HepG2 (cell line): Measurements from ENCODE around the gene TSPYL1. TPM values are rescaled to one million over a fixed set of nuclear protein-coding genes. Genes with fewer than 3 reads are reported as not detected.

Experiments used
- ATAC-seq: fragments of 200-7000 bp; cut with Tn5 transposase; 3 replicates; pipeline ENCODE4 v1.9.1; 2020; ENCODE audit warnings: mild to moderate bottlenecking, moderate library complexity
- BruUV-seq: library from RNA; stranded (reverse); fragments of 400-500 nt; replicated peaks from 2 replicates; lab custom pipeline; 2021; lab: Mats Ljungman, UMichigan
- CTCF ChIA-PET: fragments of 300-600 bp; formaldehyde crosslinking; extraction: SDS; loops from one replicate; lab custom pipeline; 2021; ENCODE audit warnings: low total read pairs, inconsistent platforms, low intra/inter-chr PET ratio; lab: Yijun Ruan, JAX
- POLR2A ChIA-PET: fragments of 350-600 bp; sonication (Branson Sonifier 250); formaldehyde crosslinking; loops from one replicate; lab custom pipeline; 2020; ENCODE audit warnings: antibody characterized with exemption, inconsistent platforms; lab: Yijun Ruan, JAX
- DNase-seq: peaks from one replicate; pipeline ENCODE4 v3.0.0-alpha.2; 2015; ENCODE audit warnings: low spot score
- FAIRE-seq: peaks from 3 replicates; lab custom pipeline; 2011; peaks lifted over from hg19 to GRCh38; lab: Jason Lieb, UNC
- H2AFZ ChIP-seq: one replicate; pipeline ENCODE4 v1.6.1; 2011; ENCODE audit warnings: low read length, inconsistent platforms
- H3K27ac ChIP-seq: fragments of 300-600 bp; 3 replicates; pipeline ENCODE4 v1.8.0; 2011; ENCODE audit warnings: mixed run types, mild to moderate bottlenecking, mixed read lengths, low read length, inconsistent platforms; ENCODE audit not compliant: insufficient read depth; ENCODE audit errors: extremely low read length
- H3K27me3 ChIP-seq, 2 experiments: fragments of 200-600 bp in 1 of 2; 2 replicates in 1 of 2; 3 replicates in 1 of 2; pipeline versions ENCODE4 v1.6.0 to v1.8.0; 2011; ENCODE audit warnings: low read length in 2 of 2, mild to moderate bottlenecking in 2 of 2, moderate library complexity in 2 of 2, inconsistent platforms in 1 of 2; ENCODE audit not compliant: insufficient read depth in 2 of 2, control insufficient read depth in 1 of 2
- H3K36me3 ChIP-seq, 2 experiments: fragments of 200-600 bp in 1 of 2; replicated peaks in 1 of 2; 2 replicates in 1 of 2; 3 replicates in 1 of 2; pipeline versions ENCODE4 v1.5.1 to v1.8.0; 2011; ENCODE audit warnings: low read length in 2 of 2, inconsistent platforms in 1 of 2; ENCODE audit not compliant: insufficient read depth in 2 of 2, control insufficient read depth in 1 of 2
- H3K4me1 ChIP-seq: 2 replicates; pipeline ENCODE4 v1.5.1; 2012; ENCODE audit warnings: low read length, inconsistent platforms; ENCODE audit not compliant: insufficient read depth
- H3K4me2 ChIP-seq: 2 replicates; pipeline ENCODE4 v1.6.0; 2011; ENCODE audit warnings: low read depth, low read length, inconsistent platforms
- H3K4me3 ChIP-seq, 3 experiments: fragments of 200-600 bp in 1 of 3; sonication (generic), shearing (Covaris generic) in 1 of 3; replicated peaks in 1 of 3; 2 replicates each; pipeline ENCODE4 v1.5.1; 2011 to 2016; ENCODE audit warnings: low read length in 3 of 3, inconsistent platforms in 2 of 3, low read depth in 2 of 3, mild to moderate bottlenecking in 2 of 3, control low read depth in 1 of 3, mixed read lengths in 1 of 3; ENCODE audit not compliant: insufficient read depth in 1 of 3
- H3K79me2 ChIP-seq: one replicate; pipeline ENCODE4 v1.6.1; 2011; ENCODE audit warnings: low read length, inconsistent platforms; ENCODE audit not compliant: insufficient read depth
- H3K9ac ChIP-seq: 2 replicates; pipeline ENCODE4 v1.6.0; 2011; ENCODE audit warnings: mild to moderate bottlenecking, low read depth, low read length, inconsistent platforms; ENCODE audit not compliant: insufficient read depth
- H3K9me3 ChIP-seq: 2 replicates; pipeline ENCODE4 v1.5.1; 2012; ENCODE audit warnings: mild to moderate bottlenecking, low read length
- H4K20me1 ChIP-seq: 2 replicates; pipeline ENCODE4 v1.6.0; 2011; ENCODE audit warnings: inconsistent platforms, mild to moderate bottlenecking, low read length, moderate library complexity; ENCODE audit not compliant: insufficient read depth
- AGO2 ChIP-seq: fragments of 200-400 bp; formaldehyde crosslinking; optimal IDR thresholded peaks from 2 replicates; pipeline ENCODE3; 2017; ENCODE audit warnings: mild to moderate bottlenecking, low read depth, low read length, moderate library complexity
- LRRFIP1 ChIP-seq: sonication (generic); formaldehyde crosslinking; conservative IDR thresholded peaks from 2 replicates; pipeline ENCODE4 v1.4.0; 2020; ENCODE audit warnings: missing genetic modification reagents
- NFE2L2 ChIP-seq: fragments of 150-350 bp; IDR thresholded peaks from 2 replicates; pipeline ENCODE4 v1.6.1; 2014; ENCODE audit warnings: low read length
- XBP1 ChIP-seq: sonication (generic); formaldehyde crosslinking; IDR thresholded peaks from 2 replicates; pipeline ENCODE4 v1.5.0; 2020; ENCODE audit warnings: missing genetic modification reagents
- ZNF3 ChIP-seq: IDR thresholded peaks from 2 replicates; pipeline ENCODE4 v1.7.0; 2017; ENCODE audit warnings: inconsistent platforms
- ZNF335 ChIP-seq: sonication (generic); formaldehyde crosslinking; IDR thresholded peaks from 2 replicates; pipeline ENCODE4 v1.4.0; 2020; ENCODE audit warnings: missing genetic modification reagents
- ZNF850 ChIP-seq: sonication (generic); formaldehyde crosslinking; conservative IDR thresholded peaks from 2 replicates; pipeline ENCODE4 v1.9.0; 2021; ENCODE audit warnings: mild to moderate bottlenecking, missing genetic modification reagents
- WGBS: methylation state at CpG from one replicate; pipeline ENCODE4 v1.1.6; 2017; ENCODE audit warnings: low lambda C conversion rate; 5-methylcytosine and 5-hydroxymethylcytosine counted together
- in situ Hi-C: cut with HindIII; loops from 2 replicates; pipeline ENCODE4 v1.10.0; 2017; ENCODE audit warnings: low pct_unique_long_range_greater_than_20kb; ENCODE audit not compliant: extremely low pct_ligation_motif_present
- intact Hi-C: fragments of 100-400 bp; cut with micrococcal nuclease; formaldehyde crosslinking; loops from one replicate; pipeline ENCODE4 v1.10.0; 2022; ENCODE audit not compliant: unreplicated experiment
- polyA plus RNA-seq, 8 experiments: library from polyadenylated mRNA; depleted of rRNA in 3 of 8; stranded (reverse) in 7 of 8; unstranded in 1 of 8; fragments of >200 nt; fragmentation: Illumina TruSeq in 4 of 8; extraction: Trizol in 4 of 8; gene quantifications; 2 replicates each; pipeline versions ENCODE4 v1.2.1 to v1.2.3, GENCODE V29; 2011 to 2016; ENCODE audit warnings: low read depth in 4 of 8, missing spikeins in 1 of 8, mixed read lengths in 1 of 8; ENCODE audit not compliant: insufficient read depth in 1 of 8
- total RNA-seq, 5 experiments: library from RNA; depleted of rRNA; stranded (reverse); fragments of >200 nt; fragmentation: Illumina TruSeq; extraction: Trizol; gene quantifications; 2 replicates each; pipeline ENCODE4 v1.2.3, GENCODE V29; 2016; ENCODE audit warnings: low read depth in 1 of 5
- TF ChIP-seq, protein P1 (sequence below): sonication (generic); formaldehyde crosslinking; IDR thresholded peaks from 2 replicates; pipeline ENCODE4 v1.8.1; 2023; ENCODE audit warnings: mild to moderate bottlenecking, missing genetic modification reagents
- TF ChIP-seq, protein P2 (sequence below): sonication (generic); formaldehyde crosslinking; IDR thresholded peaks from 2 replicates; pipeline ENCODE4 v1.8.0; 2022; ENCODE audit warnings: mild to moderate bottlenecking, missing genetic modification reagents, moderate library complexity

Gene TSPYL1
- total and polyA plus RNA-seq, 2 of the 13 experiments (the other 11 are each of a cell fraction or from before 2014, with no cell fraction given), result 28.3 to 93.0 TPM

- CTCF ChIA-PET, result no interaction called here
- POLR2A ChIA-PET, result no interaction called here
- Histone ChIP-seq H3K79me2 (no peaks in the 10 kb centered on the region), H3K4me1 (peaks cover 11% of the 10 kb centered on the region; the same call in 1 of the 2 replicates), H3K4me3 (no peak overlapping the region), H3K36me3 (no peaks in the 10 kb centered on the region; a peak in 2 of 5 replicates), H3K27me3 (no peaks in the 10 kb centered on the region), H4K20me1 (no peaks in the 10 kb centered on the region), H3K9me3 (peaks cover 11% of the 10 kb centered on the region; the same call in 1 of the 2 replicates), H3K4me2 (no peak overlapping the region), H3K27ac (no peak overlapping the region), H3K9ac (no peak overlapping the region), H2AFZ (no peak overlapping the region)
- in situ Hi-C loops, result no loop called here
- BruUV-seq, result no TSS peak
- FAIRE-seq (no peak), ATAC-seq (peak; percentile 13; the same call in 1 of the 3 replicates)
- 90% methylated on average over 4 of the region's 4 CpGs for WGBS
- intact Hi-C loops, result no loop called here
- TF ChIP-seq ZNF335 (CRISPR knock-in tag), result no peak
- no peak for TF ChIP-seq ZNF850
- TF ChIP-seq, all 625 proteins: peak for 0
- no peak for DNase-seq
These were observed 14.5 kb downstream of the TSPYL1 start for GRCh38 chr6:116265041-116265829.

DNA sequence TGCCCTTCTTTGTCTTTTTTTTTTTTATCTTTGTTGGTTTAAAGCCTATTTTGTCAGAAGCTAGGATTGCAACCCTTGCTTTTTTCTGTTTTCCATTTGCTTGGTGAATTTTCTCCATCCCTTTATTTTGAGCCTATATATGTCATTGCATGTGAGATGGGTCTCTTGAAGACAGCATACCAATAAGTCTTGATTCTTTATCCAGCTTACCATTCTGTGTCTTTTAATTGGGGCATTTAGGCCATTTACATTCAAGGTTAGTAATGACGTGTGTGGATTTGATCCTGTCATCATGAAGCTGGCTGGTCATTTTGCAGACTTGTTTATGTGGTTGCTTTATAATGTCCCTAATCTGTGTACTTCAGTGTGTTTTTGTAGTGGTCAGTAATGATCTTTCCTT, 16.4 kb downstream of the TSPYL1 start:
- no peaks in the 10 kb centered on the region for H3K79me2 ChIP-seq
- H3K36me3 ChIP-seq, result no peaks in the 10 kb centered on the region; a peak in 2 of 5 replicates
- in situ Hi-C loops (no loop called here), intact Hi-C loops (no loop called here)
- DNase-seq (no peak), FAIRE-seq (peak; percentile 32), ATAC-seq (no peak)
- no TSS peak for BruUV-seq
- POLR2A ChIA-PET, result no interaction called here
- H2AFZ ChIP-seq, result no peak overlapping the region
- WGBS, result 100% methylated on average over 1 of the region's 1 CpG
- peaks cover 11% of the 10 kb centered on the region; the same call in 1 of the 2 replicates for H3K9me3 ChIP-seq
- no peak overlapping the region for H3K4me3 ChIP-seq
- H4K20me1 ChIP-seq, result no peaks in the 10 kb centered on the region
- peaks cover 6% of the 10 kb centered on the region; the same call in 1 of the 2 replicates for H3K4me1 ChIP-seq
- CTCF ChIA-PET, result no interaction called here
- H3K27ac ChIP-seq, result no peak overlapping the region
- H3K27me3 ChIP-seq, result no peaks in the 10 kb centered on the region
- no peak overlapping the region for H3K4me2 ChIP-seq
- no peak overlapping the region for H3K9ac ChIP-seq
- TF ChIP-seq LRRFIP1 (CRISPR knock-in tag) (no peak), AGO2 (no peak), NFE2L2 (no peak), XBP1 (CRISPR knock-in tag) (no peak), ZNF3 (no peak)
- TF ChIP-seq, protein P1, sequence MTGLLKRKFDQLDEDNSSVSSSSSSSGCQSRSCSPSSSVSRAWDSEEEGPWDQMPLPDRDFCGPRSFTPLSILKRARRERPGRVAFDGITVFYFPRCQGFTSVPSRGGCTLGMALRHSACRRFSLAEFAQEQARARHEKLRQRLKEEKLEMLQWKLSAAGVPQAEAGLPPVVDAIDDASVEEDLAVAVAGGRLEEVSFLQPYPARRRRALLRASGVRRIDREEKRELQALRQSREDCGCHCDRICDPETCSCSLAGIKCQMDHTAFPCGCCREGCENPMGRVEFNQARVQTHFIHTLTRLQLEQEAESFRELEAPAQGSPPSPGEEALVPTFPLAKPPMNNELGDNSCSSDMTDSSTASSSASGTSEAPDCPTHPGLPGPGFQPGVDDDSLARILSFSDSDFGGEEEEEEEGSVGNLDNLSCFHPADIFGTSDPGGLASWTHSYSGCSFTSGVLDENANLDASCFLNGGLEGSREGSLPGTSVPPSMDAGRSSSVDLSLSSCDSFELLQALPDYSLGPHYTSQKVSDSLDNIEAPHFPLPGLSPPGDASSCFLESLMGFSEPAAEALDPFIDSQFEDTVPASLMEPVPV (CRISPR knock-in tag), result no peak
- TF ChIP-seq, protein P2, sequence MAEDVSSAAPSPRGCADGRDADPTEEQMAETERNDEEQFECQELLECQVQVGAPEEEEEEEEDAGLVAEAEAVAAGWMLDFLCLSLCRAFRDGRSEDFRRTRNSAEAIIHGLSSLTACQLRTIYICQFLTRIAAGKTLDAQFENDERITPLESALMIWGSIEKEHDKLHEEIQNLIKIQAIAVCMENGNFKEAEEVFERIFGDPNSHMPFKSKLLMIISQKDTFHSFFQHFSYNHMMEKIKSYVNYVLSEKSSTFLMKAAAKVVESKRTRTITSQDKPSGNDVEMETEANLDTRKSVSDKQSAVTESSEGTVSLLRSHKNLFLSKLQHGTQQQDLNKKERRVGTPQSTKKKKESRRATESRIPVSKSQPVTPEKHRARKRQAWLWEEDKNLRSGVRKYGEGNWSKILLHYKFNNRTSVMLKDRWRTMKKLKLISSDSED (CRISPR knock-in tag), result no peak
